ENCODE measurements around the gene UPK3B.
"Not testable (repeated sequence)": the region's sequence is repeated elsewhere in the genome, so short reads cannot be mapped to it uniquely, and the experiment has no call there.

The UPK3B gene

DNA sequence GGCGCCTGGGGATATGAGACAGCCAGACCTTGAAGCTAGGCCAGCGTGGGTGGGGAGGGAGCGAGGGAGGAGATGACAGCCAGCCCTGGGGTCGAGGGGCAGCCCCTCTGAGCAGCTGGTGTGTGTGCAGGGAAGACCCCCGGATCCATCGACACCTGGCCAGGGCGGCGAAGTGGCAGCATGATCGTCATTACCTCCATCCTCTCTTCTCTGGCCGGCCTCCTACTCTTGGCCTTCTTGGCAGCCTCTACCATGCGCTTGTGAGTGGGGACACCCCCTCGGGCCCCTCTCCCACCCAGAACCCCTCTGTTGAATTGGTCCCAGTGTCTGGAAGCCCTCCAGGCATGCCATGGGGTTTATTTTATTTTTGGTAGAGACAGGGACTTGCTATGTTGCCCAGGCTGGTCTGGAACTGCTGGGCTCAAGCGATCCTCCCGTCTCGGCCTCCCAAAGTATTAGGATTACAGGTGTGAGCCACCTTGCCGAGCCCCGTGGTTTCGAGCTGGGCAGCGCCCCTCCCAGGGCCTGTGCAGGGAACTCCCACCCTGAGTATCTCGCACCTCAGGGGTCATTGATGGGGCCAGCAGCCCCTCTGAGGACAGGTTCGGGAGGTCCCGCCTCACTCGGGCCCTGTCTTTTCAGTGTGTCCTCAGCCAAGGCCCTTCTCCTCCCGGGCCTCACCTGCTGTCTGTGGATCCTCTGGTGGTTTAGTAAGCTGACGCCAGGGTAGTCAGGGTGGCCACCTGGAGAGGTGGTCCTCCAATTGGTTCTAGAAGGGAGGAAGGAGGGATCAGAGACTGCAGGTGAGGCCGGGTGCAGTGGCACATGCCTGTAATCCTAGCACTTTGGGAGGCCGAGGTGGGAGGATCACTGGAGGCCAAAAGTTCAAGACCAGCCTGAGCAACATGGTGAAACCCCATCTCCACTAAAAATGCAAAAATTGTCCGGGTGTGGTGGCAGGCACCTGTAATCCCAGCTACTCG, 3.8 kb downstream of the UPK3B start:
- DNase-seq = no peak

DNA sequence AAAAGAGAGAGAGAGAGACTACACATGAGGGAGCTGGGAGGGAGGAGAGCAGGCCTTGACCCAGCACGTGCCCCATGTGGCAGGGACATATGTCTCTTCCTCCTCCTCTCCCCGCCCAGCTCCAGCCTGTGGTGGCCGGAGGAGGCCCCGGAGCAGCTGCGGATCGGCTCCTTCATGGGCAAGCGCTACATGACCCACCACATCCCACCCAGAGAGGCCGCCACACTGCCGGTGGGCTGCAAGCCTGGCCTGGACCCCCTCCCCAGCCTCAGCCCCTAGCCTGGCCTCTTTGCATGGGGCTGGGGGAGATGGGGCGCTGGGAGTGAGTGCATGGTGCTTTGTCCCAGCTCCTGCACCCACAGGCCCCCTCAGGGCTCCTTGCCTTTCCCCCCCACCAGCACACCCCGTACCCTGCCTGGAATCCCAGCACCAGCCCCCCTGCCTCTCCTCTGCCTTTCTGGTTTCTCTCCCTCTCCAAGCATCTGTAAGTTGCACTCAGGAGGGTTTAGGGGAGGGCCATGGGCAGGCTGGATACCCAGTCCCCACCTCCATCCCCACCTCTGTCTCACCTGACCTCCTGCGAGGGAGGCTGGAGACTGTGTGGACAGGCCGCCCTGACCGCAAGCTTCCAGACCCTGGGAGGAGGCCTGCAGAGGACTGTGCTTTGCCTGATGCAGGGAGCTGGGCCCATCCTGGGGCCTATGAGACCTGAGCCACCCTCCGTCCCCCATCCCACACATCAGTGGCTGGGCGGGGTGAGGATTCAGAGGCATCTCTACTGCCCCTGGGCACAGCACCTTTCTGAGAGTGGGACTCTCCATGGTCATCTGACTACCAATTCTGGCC, 4.8 kb downstream of the UPK3B start:
- DNase-seq = no peak

DNA sequence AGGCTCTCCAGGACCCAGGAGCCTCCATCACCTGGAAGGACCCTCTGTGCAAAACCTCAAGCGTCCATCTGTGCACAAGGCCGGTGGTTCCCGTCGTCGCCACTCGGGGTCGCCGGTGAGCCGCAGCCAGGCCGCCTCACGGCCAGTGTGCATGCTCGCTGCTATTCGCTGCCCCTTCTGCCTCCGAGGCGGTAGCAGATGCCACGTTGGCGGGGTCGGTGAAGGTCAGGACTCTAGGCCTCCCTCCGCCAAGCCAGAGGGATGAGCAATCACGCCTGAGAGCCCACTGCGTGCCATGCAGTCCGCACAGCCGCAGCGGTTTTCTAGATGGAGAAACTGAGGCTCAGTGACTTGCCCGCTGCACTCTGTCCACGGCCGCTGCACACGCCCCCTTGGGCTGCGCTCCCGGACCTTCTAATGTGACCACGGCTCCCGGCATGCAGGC, 5.7 kb downstream of the UPK3B start:
- DNase-seq = no peak

DNA sequence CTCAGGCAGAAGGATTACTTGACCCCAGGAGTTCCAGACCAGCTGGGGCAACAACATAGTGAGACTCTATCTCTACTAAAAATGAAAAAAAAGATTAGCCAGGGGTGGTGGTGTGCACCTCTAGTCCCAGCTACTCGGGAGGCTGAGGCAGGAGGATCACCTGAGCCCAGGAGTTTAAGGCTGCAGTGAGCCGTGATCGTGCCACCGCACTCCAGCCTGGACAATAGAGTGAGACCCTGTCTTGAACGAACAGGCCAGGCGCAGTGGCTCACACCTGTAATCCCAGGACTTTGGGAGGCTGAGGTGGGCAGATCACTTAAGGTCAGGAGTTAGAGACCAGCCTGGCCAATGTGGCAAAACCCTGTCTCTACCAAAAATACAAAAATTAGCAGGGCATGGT, 6.6 kb downstream of the UPK3B start:
- not testable (repeated sequence) for DNase-seq

- DNase-seq = not testable (repeated sequence)
These were observed 15.8 kb downstream of the UPK3B start for GRCh38 chr7:76526183-76526582.

GRCh38 chr7:76531643-76532042, 21.3 kb downstream of the UPK3B start:
- DNase-seq = not testable (repeated sequence)

DNA sequence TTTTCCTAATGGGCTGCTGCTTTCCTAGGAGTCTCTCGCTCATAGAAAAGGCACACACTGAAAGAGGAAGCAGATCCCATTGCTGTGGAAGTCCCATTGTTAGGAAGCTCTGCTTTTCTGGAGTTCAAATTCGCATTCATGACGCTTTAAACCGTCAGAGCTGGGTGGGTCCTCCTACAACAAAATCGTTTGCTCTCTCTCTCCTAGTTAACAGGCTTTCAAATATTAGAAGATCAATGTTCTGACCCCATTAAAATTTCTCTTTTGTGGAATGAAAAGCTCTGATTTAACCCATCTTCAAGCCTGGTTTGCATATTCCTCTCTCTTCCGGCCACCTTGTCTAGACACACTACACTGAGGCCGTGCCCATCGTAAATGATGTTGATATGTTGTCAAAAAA, 32.8 kb downstream of the UPK3B start, which contains the start of gene SPDYE16:
TSS of gene SPDYE16 (minus strand) at position 101 of the 400 bp plus-strand sequence. CDS start 1,838 bp downstream, outside the sequence.
- DNase-seq = not testable (repeated sequence)

DNA sequence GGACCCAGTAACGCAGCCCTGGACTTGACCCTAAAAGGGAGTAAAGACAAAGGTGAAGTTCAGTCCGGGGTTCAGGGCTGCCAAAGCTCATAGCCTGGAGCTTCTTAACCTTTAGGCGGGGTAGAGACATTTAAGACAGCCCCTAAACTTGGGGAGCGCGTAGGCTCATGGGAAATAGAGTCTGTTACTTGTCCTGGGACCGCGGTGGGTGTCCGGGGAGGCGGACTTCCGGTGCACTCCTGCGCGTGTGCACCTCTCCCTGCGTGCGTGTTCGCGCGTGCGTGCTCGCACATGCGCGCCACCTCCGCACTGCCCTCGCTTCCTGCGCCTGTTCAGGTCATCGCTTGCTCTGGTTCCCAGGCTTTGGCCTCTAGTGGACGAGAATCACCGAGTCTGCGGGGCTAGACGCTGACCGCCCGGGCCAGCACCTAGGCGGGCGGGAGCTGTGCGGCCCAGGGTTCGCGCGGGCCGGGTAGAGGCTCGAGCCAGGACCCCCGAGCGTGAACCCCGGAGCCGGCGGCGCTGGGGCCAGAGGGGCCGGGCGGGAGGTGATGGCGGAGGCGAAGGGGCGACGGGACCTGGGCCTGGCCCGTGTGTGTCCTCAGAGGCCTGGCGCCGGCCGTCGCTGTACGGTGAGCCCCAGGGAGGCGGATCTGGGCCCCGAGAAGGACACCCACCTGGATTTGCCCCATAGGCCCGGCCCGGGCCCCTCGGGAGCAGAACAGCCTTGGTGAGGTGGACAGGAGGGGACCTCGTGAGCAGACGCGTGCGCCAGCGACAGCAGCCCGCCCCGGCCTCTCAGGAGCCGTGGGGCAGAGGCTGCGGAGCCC, 38.9 kb downstream of the UPK3B start:
- DNase-seq = peak; percentile 67

DNA sequence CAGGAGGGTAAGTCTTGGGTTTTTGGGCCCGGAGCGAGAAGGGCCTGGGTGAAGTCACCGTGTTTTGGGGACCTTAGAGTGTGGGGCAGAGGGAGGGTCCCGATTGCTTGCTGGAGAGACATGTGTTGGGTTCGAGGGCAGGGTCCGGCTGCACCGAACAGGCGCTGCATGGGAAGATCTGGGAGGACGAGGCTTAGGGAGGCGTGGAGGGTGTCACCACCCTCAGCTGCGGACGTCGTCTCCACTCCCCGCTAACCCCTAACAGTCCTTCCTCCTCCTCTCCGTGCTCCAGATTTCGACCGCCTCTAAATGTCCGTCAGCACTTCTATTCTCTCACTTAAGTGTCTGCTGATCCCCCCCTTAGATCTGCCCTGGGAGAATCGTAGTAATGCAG, 39.5 kb downstream of the UPK3B start:
- DNase-seq = not testable (repeated sequence)

GRCh38 chr7:76551992-76552391, 41.6 kb downstream of the UPK3B start:
- DNase-seq = not testable (repeated sequence)

GRCh38 chr7:76559685-76560084, 49.3 kb downstream of the UPK3B start:
- DNase-seq = not testable (repeated sequence)

DNA sequence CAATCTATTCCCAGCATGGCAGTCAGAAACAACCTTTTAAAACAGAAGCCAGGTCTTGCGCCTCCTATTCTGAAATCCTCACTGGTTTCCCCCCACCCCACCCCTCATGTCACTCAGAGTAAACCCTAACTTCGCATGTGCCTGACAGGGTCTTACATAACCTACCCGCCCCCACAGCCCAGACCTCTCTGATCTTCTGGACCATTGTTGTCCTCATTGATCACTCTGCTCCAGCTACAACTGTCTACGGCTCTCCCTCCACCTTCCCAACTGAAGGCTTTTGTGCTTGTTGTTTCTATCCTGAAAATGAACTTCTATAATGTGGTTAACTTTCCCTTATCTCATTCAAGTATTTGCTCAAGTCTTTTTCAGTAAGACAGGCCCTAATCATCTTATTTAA, 49.8 kb downstream of the UPK3B start:
- not testable (repeated sequence) for DNase-seq

- DNase-seq = not testable (repeated sequence)
These were observed 51.0 kb downstream of the UPK3B start for GRCh38 chr7:76561342-76561741.

DNA sequence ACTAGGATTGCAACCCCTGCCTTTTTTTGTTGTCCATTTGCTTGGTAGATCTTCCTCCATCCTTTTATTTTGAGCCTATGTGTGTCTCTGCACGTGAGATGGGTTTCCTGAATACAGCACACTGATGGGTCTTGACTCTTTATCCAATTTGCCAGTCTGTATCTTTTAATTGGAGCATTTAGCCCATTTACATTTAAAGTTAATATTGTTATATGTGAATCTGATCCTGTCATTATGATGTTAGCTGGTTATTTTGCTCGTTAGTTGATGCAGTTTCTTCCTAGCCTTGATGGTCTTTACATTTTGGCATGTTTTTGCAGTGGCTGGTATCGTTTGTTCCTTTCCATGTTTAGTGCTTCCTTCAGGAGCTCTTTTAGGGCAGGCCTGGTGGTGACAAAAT, 54.6 kb downstream of the UPK3B start:
- not testable (repeated sequence) for DNase-seq

All from NCI-H774 (cell line).